Measurements from ENCODE around the gene GSK3B. TPM values are rescaled to one million over a fixed set of nuclear protein-coding genes. Genes with fewer than 3 reads are reported as not detected.

GSK3B gene
- total and polyA plus RNA-seq, 2 donors (not counting 1 experiment from before 2014, with no cell fraction given) = 37.3 to 44.8 TPM

DNA sequence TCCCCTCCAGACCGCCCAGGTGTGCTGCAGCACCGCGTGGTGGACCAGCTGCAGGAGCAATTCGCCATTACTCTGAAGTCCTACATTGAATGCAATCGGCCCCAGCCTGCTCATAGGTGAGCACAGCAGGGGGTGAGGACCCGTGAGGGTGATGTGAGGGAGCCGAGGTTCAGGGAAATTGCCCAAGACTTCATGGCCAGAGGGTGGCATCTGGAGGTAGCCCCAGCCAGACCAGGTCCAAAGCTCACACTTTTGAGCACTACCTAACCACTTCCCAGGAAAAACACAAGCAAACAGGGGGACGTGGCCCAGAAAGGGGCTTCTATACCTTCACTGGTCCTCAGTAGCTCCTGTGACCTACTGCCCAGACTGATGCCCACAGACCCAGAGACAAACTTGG, 278.5 kb downstream of the GSK3B start:
- peaks cover 30% of the 10 kb centered on the region for H3K27me3 ChIP-seq (ENCODE audit: control insufficient read depth, insufficient read depth, low read length)
- H3K27ac ChIP-seq (ENCODE audit: insufficient read depth, low read length) = no peak overlapping the region
- H3K9me3 ChIP-seq (ENCODE audit: control insufficient read depth, insufficient read depth, low read depth, low read length) = no peaks in the 10 kb centered on the region
- no peaks in the 10 kb centered on the region for H3K79me2 ChIP-seq (ENCODE audit: control insufficient read depth, insufficient read depth, low read length)
- H2AFZ ChIP-seq (ENCODE audit: low read length) = no peak overlapping the region
- no peak overlapping the region for H3K4me3 ChIP-seq (replicated peaks in 1 of 4; ENCODE audit: control extremely low read depth in 1 of 4, insufficient read depth in 1 of 4, low read depth in 3 of 4, low read length in 4 of 4)
- no peaks in the 10 kb centered on the region for H4K20me1 ChIP-seq (ENCODE audit: control insufficient read depth, extremely low read depth, insufficient read depth, low read length)
- no peaks in the 10 kb centered on the region for H3K36me3 ChIP-seq (ENCODE audit: control insufficient read depth, insufficient read depth, low read length)
- no peak overlapping the region for H3K4me2 ChIP-seq (ENCODE audit: extremely low read depth, insufficient read depth, low read length)
- no peak for DNase-seq (ENCODE audit: low read depth in 2 of 2)
- TF ChIP-seq, protein P1, sequence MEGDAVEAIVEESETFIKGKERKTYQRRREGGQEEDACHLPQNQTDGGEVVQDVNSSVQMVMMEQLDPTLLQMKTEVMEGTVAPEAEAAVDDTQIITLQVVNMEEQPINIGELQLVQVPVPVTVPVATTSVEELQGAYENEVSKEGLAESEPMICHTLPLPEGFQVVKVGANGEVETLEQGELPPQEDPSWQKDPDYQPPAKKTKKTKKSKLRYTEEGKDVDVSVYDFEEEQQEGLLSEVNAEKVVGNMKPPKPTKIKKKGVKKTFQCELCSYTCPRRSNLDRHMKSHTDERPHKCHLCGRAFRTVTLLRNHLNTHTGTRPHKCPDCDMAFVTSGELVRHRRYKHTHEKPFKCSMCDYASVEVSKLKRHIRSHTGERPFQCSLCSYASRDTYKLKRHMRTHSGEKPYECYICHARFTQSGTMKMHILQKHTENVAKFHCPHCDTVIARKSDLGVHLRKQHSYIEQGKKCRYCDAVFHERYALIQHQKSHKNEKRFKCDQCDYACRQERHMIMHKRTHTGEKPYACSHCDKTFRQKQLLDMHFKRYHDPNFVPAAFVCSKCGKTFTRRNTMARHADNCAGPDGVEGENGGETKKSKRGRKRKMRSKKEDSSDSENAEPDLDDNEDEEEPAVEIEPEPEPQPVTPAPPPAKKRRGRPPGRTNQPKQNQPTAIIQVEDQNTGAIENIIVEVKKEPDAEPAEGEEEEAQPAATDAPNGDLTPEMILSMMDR (conservative IDR thresholded peaks at IDR 0.05 in 1 of 2, IDR thresholded peaks at IDR 0.05 in 1 of 2; ENCODE audit: low read depth in 1 of 2, low read length in 2 of 2) = no peak
- no peak for TF ChIP-seq EZH2 (IDR thresholded peaks at IDR 0.05; ENCODE audit: low read length, missing control alignments)
- H3K9ac ChIP-seq (ENCODE audit: insufficient read depth, low read length) = no peak overlapping the region
- H3K4me1 ChIP-seq (ENCODE audit: control insufficient read depth, extremely low read depth, insufficient read depth, low read length) = no peaks in the 10 kb centered on the region

DNA sequence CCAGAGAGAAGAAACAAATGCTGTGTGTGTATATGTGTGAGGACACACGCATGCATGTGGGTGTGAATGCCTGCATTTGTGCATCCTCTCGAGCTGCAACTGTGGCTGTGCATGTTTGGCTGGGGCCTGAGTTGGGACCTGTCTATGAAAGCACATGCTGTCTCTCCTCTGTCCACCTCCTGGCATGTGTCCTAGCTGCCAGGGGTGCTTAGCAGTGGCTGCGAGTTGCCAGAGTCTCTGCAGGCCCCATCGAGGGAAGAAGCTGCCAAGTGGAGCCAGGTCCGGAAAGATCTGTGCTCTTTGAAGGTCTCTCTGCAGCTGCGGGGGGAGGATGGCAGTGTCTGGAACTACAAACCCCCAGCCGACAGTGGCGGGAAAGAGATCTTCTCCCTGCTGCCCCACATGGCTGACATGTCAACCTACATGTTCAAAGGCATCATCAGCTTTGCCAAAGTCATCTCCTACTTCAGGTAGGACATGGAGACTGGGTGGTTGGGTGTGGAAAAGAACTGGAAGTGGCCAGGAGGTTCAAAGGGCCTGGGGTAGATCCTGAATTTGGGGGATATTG, 281.7 kb downstream of the GSK3B start:
- Histone ChIP-seq H3K9ac (ENCODE audit: insufficient read depth, low read length) (no peak overlapping the region), H3K4me3 (replicated peaks in 1 of 4; ENCODE audit: control extremely low read depth in 1 of 4, insufficient read depth in 1 of 4, low read depth in 3 of 4, low read length in 4 of 4) (no peak overlapping the region), H2AFZ (ENCODE audit: low read length) (no peak overlapping the region), H3K4me2 (ENCODE audit: extremely low read depth, insufficient read depth, low read length) (no peak overlapping the region), H3K79me2 (ENCODE audit: control insufficient read depth, insufficient read depth, low read length) (no peaks in the 10 kb centered on the region), H3K36me3 (ENCODE audit: control insufficient read depth, insufficient read depth, low read length) (no peaks in the 10 kb centered on the region), H3K27me3 (ENCODE audit: control insufficient read depth, insufficient read depth, low read length) (peaks cover 33% of the 10 kb centered on the region), H3K9me3 (ENCODE audit: control insufficient read depth, insufficient read depth, low read depth, low read length) (no peaks in the 10 kb centered on the region), H4K20me1 (ENCODE audit: control insufficient read depth, extremely low read depth, insufficient read depth, low read length) (no peaks in the 10 kb centered on the region), H3K27ac (ENCODE audit: insufficient read depth, low read length) (no peak overlapping the region), H3K4me1 (ENCODE audit: control insufficient read depth, extremely low read depth, insufficient read depth, low read length) (peaks cover 2% of the 10 kb centered on the region)
- DNase-seq (ENCODE audit: low read depth in 2 of 2) = no peak
- TF ChIP-seq, protein P1 (conservative IDR thresholded peaks at IDR 0.05 in 1 of 2, IDR thresholded peaks at IDR 0.05 in 1 of 2; ENCODE audit: low read depth in 1 of 2, low read length in 2 of 2) = no peak
- TF ChIP-seq EZH2 (IDR thresholded peaks at IDR 0.05; ENCODE audit: low read length, missing control alignments) = no peak

DNA sequence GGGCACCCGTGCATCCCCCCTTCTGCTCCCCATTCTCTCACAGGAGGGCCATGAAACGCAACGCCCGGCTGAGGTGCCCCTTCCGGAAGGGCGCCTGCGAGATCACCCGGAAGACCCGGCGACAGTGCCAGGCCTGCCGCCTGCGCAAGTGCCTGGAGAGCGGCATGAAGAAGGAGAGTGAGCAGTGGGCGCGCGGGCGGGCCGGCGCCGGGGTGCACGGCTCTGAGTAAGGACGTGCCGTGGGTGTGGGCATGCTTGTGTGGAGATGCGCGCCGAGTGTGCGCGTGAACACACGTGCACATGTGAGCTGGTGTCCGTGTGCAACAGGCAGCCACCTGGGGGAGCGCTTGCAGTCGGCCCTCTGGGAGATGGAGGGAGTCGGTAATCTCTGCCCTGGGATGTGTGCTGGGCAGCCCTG, 284.2 kb downstream of the GSK3B start:
- TF ChIP-seq, protein P1 (conservative IDR thresholded peaks at IDR 0.05 in 1 of 2, IDR thresholded peaks at IDR 0.05 in 1 of 2; ENCODE audit: low read depth in 1 of 2, low read length in 2 of 2) = peak; percentile 21 to 29
- no peak for TF ChIP-seq EZH2 (IDR thresholded peaks at IDR 0.05; ENCODE audit: low read length, missing control alignments)
- Histone ChIP-seq H3K9me3 (ENCODE audit: control insufficient read depth, insufficient read depth, low read depth, low read length) (no peaks in the 10 kb centered on the region), H3K79me2 (ENCODE audit: control insufficient read depth, insufficient read depth, low read length) (no peaks in the 10 kb centered on the region), H3K36me3 (ENCODE audit: control insufficient read depth, insufficient read depth, low read length) (no peaks in the 10 kb centered on the region), H3K27ac (ENCODE audit: insufficient read depth, low read length) (no peak overlapping the region), H3K4me3 (replicated peaks in 1 of 4; ENCODE audit: control extremely low read depth in 1 of 4, insufficient read depth in 1 of 4, low read depth in 3 of 4, low read length in 4 of 4) (peak overlapping the region; percentile 30 to 53 (median 38)), H3K4me1 (ENCODE audit: control insufficient read depth, extremely low read depth, insufficient read depth, low read length) (peaks cover 2% of the 10 kb centered on the region), H4K20me1 (ENCODE audit: control insufficient read depth, extremely low read depth, insufficient read depth, low read length) (no peaks in the 10 kb centered on the region), H2AFZ (ENCODE audit: low read length) (peak overlapping the region; percentile 5), H3K27me3 (ENCODE audit: control insufficient read depth, insufficient read depth, low read length) (peaks cover 32% of the 10 kb centered on the region), H3K4me2 (ENCODE audit: extremely low read depth, insufficient read depth, low read length) (peak overlapping the region; percentile 78), H3K9ac (ENCODE audit: insufficient read depth, low read length) (no peak overlapping the region)
- DNase-seq (ENCODE audit: low read depth in 2 of 2) = peak; percentile 32 to 39

Data from fibroblast of lung (primary cell).